Cardiac muscle cell (in vitro differentiated cells and primary cell): ENCODE measurements around the gene KCNQ1. TPM values are rescaled to one million over a fixed set of nuclear protein-coding genes. Genes with fewer than 3 reads are reported as not detected.

ENCODE experiments used
- DNase-seq, 2 donors: peaks; one replicate each; pipeline versions ENCODE4 v3.0.0 to v3.0.0-alpha.2; 2010 to 2017; ENCODE audit warnings: low read depth in 1 of 2, low spot score in 1 of 2
- H3K27ac ChIP-seq: fragments of 200-600 bp; sonication (generic); 2 replicates; pipeline ENCODE4 v1.5.1; 2016
- H3K27me3 ChIP-seq: fragments of 200-600 bp; sonication (generic); 2 replicates; pipeline ENCODE4 v1.6.0; 2016; ENCODE audit warnings: control low read depth
- H3K36me3 ChIP-seq: fragments of 200-600 bp; sonication (generic); 2 replicates; pipeline ENCODE4 v1.5.1; 2016; ENCODE audit warnings: control low read depth
- H3K4me1 ChIP-seq: fragments of 200-600 bp; sonication (generic); 2 replicates; pipeline ENCODE4 v1.8.1; 2017; ENCODE audit warnings: low read depth, mild to moderate bottlenecking, mixed run types
- H3K4me3 ChIP-seq: fragments of 200-600 bp; sonication (generic); 2 replicates; pipeline ENCODE4 v1.5.1; 2016; ENCODE audit warnings: mild to moderate bottlenecking
- H3K9me3 ChIP-seq: fragments of 200-600 bp; sonication (generic); 2 replicates; pipeline ENCODE4 v1.5.1; 2017; ENCODE audit warnings: low read depth, mild to moderate bottlenecking, control low read depth
- polyA plus RNA-seq: library from polyadenylated mRNA; unstranded; fragments of >200 nt; fragmentation: Nextera tagmentation; extraction: Ambion mirVana; gene quantifications from 2 replicates; pipeline ENCODE4 v1.2.1, GENCODE V29; 2016
- total RNA-seq: library from RNA; depleted of rRNA; stranded (reverse); fragments of >200 nt; gene quantifications from 2 replicates; pipeline ENCODE4 v1.2.3, GENCODE V29; 2016
- TF ChIP-seq, protein P1 (sequence below): IDR thresholded peaks from 2 replicates; pipeline ENCODE4 v1.5.1; 2012; ENCODE audit warnings: low read depth, mild to moderate bottlenecking, low read length

Gene KCNQ1
- total and polyA plus RNA-seq, 2 experiments from 2014 or later = 13.9 to 18.6 TPM

DNA sequence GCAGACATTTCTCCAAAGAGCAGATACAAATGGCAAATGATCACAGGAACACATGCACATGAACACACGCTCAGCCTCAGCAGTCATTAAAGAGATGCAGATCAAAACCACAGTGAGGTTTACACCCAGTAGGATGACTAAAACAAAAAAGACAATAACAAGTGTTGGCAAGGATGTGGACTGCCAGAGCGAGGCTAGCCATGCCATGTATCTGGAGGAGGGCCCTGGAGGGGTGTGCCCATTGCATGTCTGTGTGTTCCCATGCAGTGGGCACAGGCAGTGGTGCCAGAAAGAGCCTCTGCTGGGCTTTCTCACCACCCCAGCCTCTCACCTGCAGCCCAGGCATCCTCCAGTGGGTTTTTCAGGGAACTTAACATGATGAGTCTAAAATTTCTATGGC, 309.2 kb downstream of the KCNQ1 start:
- no peaks in the 10 kb centered on the region for H3K27me3 ChIP-seq
- TF ChIP-seq, protein P1, sequence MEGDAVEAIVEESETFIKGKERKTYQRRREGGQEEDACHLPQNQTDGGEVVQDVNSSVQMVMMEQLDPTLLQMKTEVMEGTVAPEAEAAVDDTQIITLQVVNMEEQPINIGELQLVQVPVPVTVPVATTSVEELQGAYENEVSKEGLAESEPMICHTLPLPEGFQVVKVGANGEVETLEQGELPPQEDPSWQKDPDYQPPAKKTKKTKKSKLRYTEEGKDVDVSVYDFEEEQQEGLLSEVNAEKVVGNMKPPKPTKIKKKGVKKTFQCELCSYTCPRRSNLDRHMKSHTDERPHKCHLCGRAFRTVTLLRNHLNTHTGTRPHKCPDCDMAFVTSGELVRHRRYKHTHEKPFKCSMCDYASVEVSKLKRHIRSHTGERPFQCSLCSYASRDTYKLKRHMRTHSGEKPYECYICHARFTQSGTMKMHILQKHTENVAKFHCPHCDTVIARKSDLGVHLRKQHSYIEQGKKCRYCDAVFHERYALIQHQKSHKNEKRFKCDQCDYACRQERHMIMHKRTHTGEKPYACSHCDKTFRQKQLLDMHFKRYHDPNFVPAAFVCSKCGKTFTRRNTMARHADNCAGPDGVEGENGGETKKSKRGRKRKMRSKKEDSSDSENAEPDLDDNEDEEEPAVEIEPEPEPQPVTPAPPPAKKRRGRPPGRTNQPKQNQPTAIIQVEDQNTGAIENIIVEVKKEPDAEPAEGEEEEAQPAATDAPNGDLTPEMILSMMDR = no peak
- no peak for DNase-seq

DNA sequence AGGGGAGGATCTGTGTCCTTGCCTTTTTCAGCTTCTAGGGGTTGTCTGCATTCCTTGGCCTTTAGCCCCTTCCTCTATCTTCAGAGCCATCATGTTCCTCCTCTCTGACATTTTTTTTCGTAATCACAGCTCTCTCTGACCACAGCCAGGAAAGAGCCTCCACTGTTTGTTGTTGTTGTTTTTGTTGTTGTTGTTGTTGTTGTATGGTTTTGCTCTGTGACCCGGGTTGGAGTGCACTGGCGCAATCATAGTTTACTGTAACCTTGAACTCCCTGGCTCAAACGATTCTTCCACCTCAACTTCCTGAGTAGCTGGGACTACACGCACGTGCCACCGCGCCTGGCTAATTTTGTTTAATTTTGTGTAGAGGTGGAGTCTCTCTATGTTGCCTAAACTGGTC, 310.3 kb downstream of the KCNQ1 start:
- Histone ChIP-seq H3K9me3 (no peaks in the 10 kb centered on the region), H3K36me3 (no peaks in the 10 kb centered on the region), H3K4me3 (no peak overlapping the region), H3K27ac (no peak overlapping the region), H3K4me1 (peaks cover 9% of the 10 kb centered on the region), H3K27me3 (no peaks in the 10 kb centered on the region)
- no peak for DNase-seq
- TF ChIP-seq, protein P1 = no peak

More for the DNA sequence above, 309.2 kb downstream of the KCNQ1 start:
- Histone ChIP-seq H3K9me3 (no peaks in the 10 kb centered on the region), H3K4me1 (peaks cover 11% of the 10 kb centered on the region), H3K36me3 (no peaks in the 10 kb centered on the region), H3K4me3 (no peak overlapping the region), H3K27ac (no peak overlapping the region)

DNA sequence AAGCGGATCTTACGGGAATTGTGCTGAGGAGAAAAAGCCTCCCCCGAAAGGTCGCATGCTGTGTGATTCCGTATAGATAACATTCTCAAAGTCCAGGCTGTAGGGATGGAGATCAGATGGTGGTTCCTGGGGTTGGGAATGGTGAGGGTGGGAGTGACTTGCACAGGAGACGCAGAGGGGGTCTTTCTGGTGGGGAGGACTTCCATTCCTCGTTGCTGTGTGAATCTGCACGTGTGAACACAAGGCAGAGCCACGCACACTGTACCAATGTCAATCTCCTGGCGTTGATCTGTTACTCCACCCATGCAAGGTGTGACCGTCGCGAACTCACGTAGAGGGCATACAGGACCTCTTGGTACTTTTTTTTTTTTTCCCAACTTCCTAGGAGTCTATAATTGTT, 313.9 kb downstream of the KCNQ1 start:
- H3K27me3 ChIP-seq = no peaks in the 10 kb centered on the region
- TF ChIP-seq, protein P1 = no peak
- DNase-seq = no peak
- no peak overlapping the region for H3K27ac ChIP-seq
- H3K9me3 ChIP-seq = no peaks in the 10 kb centered on the region
- H3K36me3 ChIP-seq = no peaks in the 10 kb centered on the region
- H3K4me3 ChIP-seq = no peak overlapping the region
- no peaks in the 10 kb centered on the region for H3K4me1 ChIP-seq

DNA sequence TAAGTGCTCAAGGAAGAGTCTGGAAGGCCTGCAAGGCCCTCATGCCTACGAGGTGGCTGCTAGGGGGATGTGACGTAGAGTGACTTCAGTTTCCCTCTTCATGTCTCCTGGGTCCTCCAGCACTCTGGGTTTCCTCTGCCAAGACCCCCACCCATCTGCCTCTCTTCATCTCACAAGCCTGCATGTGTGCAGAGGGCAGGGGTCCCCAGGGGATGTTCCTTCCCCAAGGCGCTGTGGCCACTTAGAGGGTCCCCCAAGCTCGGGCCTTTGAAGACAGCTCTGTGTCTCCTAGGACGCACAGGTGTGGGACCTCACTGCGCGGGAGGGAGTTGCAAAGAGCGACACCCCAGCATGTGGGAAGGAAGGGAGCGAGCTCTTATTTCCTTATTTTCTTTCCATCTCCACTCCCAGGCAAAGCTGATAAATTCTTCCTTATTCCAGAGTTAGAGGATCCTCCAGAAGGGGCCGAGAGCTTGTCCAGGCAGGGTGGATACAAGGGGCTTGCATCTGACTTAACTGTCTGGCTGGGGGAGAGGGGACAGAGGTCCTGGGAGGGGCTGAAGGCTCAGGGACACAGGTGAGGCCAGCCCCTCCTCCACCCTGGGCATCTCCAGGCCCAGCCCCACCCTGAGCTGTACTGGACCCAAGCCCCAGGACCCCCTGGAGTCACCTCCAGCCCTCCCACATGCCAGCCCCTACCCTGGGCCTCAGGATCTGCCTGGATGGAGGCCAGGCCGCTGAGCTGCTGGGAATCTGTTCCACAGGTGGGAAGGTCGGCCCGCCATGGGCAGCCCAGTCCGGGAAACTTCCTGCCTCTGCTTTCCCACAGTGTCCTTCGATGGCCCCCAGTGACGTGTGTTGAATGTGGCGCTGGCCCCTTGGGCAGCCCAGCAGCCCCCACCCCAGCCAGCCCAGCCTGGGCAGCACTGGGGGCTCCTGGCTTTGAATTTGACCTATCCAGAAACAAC, 314.7 kb downstream of the KCNQ1 start:
- no peaks in the 10 kb centered on the region for H3K4me1 ChIP-seq
- no peak overlapping the region for H3K4me3 ChIP-seq
- DNase-seq = no peak
- H3K9me3 ChIP-seq = no peaks in the 10 kb centered on the region
- no peaks in the 10 kb centered on the region for H3K27me3 ChIP-seq
- TF ChIP-seq, protein P1 = no peak
- no peak overlapping the region for H3K27ac ChIP-seq
- H3K36me3 ChIP-seq = no peaks in the 10 kb centered on the region

DNA sequence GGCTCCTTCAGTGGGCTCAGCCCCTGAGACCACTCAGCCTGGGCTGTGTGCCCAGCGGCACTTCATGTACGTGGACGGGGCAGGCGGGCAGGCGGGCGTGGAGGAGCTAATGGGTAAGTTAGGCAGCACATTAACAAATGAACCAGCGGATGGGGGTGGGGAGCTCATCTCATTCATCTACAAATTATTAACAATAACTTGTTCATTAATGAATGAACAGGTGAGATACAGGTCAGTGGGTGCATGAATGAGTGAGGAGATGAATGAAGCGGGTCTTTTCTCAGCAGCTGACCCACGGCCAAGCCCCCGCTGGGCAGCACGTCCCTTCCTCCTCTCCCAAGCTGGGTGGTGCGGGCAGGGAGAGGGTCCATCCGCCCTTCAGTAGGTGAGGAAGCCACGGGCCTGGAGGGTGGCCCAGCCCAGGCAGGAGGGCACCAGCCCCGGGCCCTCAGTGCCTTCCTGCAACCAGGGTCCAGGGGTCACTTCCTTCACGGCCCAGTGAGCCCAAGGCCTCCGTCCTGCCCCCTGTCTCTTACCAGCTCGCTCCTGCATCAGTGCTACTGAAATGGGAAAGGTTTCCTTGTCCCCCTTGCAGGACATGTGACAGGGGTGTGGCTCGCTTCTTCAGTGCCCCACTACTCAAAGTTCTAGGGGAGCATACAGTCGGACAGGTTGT, 315.5 kb downstream of the KCNQ1 start:
- no peaks in the 10 kb centered on the region for H3K9me3 ChIP-seq
- H3K36me3 ChIP-seq = no peaks in the 10 kb centered on the region
- no peak overlapping the region for H3K27ac ChIP-seq
- H3K27me3 ChIP-seq = no peaks in the 10 kb centered on the region
- no peak overlapping the region for H3K4me3 ChIP-seq
- TF ChIP-seq, protein P1 = no peak
- H3K4me1 ChIP-seq = no peaks in the 10 kb centered on the region
- no peak for DNase-seq
